Measurements from ENCODE around the gene KLHL34.

GRCh38 chrX:21655901-21656586, 2.1 kb downstream of the KLHL34 start:
- no peak for TF ChIP-seq EZH2 (IDR thresholded peaks at IDR 0.05; ENCODE audit: borderline replicate concordance, low read length)
- no peak for TF ChIP-seq CTCF (IDR thresholded peaks at IDR 0.05; ENCODE audit: low read length)
